Upper lobe of left lung (tissue), 4 donors: ENCODE data around the gene MPI.

ENCODE experiments used
- CTCF ChIP-seq, 6 experiments: fragments of 450-650 bp in 4 of 6; fragments of 200-600 bp in 2 of 6; sonication (generic) in 2 of 6; IDR thresholded peaks; one replicate each; pipeline ENCODE4 v1.5.1; 2016 to 2019; ENCODE audit warnings: antibody characterized with exemption in 6 of 6
- EP300 ChIP-seq, 4 donors: sonication (generic); formaldehyde crosslinking; IDR thresholded peaks; one replicate each; pipeline ENCODE4 v1.5.1; 2017; ENCODE audit warnings: antibody characterized with exemption in 4 of 4, control low read depth in 2 of 4
- POLR2A ChIP-seq, 4 donors: fragments of 450-650 bp; IDR thresholded peaks; one replicate each; pipeline ENCODE4 v1.5.1; 2016 to 2017; ENCODE audit warnings: antibody characterized with exemption in 4 of 4, mild to moderate bottlenecking in 2 of 4
- POLR2AphosphoS5 ChIP-seq, 2 donors: sonication (generic); formaldehyde crosslinking; IDR thresholded peaks; one replicate each; pipeline ENCODE4 v1.5.1; 2017; ENCODE audit warnings: antibody characterized with exemption in 2 of 2

DNA sequence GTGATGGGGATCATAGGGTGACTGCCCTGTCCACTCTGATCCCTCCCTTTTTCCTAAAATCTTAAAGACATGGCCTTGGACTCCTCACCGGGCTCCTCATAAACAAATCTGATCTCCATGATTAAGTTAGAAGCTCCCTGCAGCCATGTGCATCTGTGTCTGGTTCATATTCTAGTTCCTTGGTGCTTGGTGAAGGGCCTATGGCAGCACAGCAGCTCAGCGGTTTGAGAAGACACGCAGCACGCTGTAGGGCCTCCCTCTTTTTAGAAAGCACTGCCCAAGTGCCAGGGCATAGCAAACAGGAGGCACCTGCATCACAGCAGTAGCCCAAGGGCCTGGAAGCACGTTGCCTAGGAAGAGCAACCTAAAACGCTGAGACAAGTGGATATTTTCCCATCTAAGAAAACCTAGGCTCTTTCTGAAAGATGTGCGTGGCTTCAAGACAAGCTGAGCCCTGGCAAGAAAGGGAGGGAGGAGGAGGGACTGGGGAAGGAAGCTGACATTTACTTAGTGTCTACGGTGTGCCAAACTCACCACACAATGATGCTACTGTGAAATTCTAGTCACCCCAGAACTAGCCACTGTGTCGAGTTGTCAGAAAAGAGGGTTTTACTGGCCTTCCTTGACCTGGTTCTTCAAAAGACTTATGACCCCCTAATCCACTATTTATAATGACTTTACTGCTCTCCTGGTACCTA lies 32.0 kb upstream of the MPI start:
- TF ChIP-seq POLR2A (IDR thresholded peaks at IDR 0.05) (no peak), CTCF (IDR thresholded peaks at IDR 0.05) (no peak), EP300 (IDR thresholded peaks at IDR 0.05) (no peak), POLR2AphosphoS5 (IDR thresholded peaks at IDR 0.05) (no peak)
